Measurements from ENCODE around the gene GUCY1A1. TPM values are rescaled to one million over a fixed set of nuclear protein-coding genes. Genes with fewer than 3 reads are reported as not detected.
"Not testable (repeated sequence)": the region's sequence is repeated elsewhere in the genome, so short reads cannot be mapped to it uniquely, and the experiment has no call there.

Gene GUCY1A1
- total and polyA plus RNA-seq, 3 experiments from 2014 or later, result not detected

DNA sequence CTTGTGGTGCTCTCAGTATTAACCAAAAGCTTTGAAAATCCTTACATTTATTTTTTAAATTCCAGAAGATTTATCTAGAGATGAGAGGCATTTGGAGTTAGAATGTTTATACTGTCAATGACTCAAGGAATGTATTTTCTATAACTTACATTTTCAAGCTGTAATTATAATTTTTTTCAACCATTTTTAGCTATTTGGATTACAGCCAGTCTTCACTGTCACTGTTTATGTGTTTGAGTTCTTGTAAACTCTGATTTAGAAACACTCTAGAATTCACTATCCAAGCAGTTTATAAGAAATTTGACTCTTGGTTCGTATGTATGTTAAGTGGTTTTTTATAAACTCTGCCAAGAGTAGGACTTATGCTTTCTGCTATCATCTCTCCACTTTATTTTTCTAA, 36.7 kb upstream of the GUCY1A1 start:
- H3K9me3 ChIP-seq (ENCODE audit: low read length), result no peaks in the 10 kb centered on the region
- no peak for DNase-seq
- peaks cover 0 to 2% (median under 1%) of the 10 kb centered on the region in 5 donors for H3K9me3 Mint-ChIP-seq
- no peaks in the 10 kb centered on the region for H3K4me1 ChIP-seq (ENCODE audit: insufficient read depth, low read length)
- H3K27ac Mint-ChIP-seq, result no peak overlapping the region
- H3K36me3 Mint-ChIP-seq, result no peaks in the 10 kb centered on the region
- POLR2A ChIA-PET, result no interaction called here
- no peak overlapping the region for H3K4me3 Mint-ChIP-seq
- H3K4me1 Mint-ChIP-seq, result no peaks in the 10 kb centered on the region
- H3K27ac ChIP-seq (ENCODE audit: low read depth, low read length), result no peak overlapping the region
- H3K27me3 ChIP-seq (ENCODE audit: insufficient read depth, low read length, poor library complexity, severe bottlenecking), result no peaks in the 10 kb centered on the region
- CTCF ChIA-PET, result no interaction called here
- H3K36me3 ChIP-seq (ENCODE audit: insufficient read depth, low read length), result no peaks in the 10 kb centered on the region
- H3K27me3 Mint-ChIP-seq, result no peaks in the 10 kb centered on the region
- H3K4me3 ChIP-seq (ENCODE audit: low read length), result no peak overlapping the region

DNA sequence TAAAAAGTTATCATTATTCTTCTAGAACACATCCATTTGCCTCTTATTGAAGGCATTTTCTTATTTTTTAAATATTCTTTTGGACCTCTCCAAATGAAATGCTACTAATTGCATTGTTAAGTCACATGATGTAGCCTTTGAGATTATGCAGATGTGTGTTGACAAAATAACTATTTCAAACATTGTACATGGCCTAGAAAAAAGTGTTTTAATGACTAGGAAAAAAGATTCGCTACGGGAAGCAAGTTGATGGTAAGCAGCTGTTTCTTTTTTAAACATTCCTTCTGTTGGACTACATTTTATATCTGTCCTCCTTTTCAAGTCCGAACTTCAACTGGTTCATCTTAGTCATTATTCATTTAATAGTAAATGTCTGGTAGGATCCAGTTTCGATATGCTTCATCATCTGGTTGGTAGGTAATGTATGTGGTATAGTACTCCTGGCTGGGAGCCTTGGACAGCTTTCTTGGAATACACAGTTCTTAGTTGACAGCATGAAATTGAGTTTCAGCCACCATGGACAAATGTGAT, 34.3 kb upstream of the GUCY1A1 start:
- Mint-ChIP-seq H3K27me3 (no peaks in the 10 kb centered on the region), H3K4me1 (no peaks in the 10 kb centered on the region), H3K4me3 (no peak overlapping the region), H3K27ac (no peak overlapping the region), H3K36me3 (no peaks in the 10 kb centered on the region), H3K9me3 (peaks cover 0 to 3% (median 2%) of the 10 kb centered on the region in 5 donors)
- no peaks in the 10 kb centered on the region for H3K27me3 ChIP-seq (ENCODE audit: insufficient read depth, low read length, poor library complexity, severe bottlenecking)
- no peak for DNase-seq
- ChIA-PET POLR2A (no interaction called here), CTCF (no interaction called here)
- no peaks in the 10 kb centered on the region for H3K9me3 ChIP-seq (ENCODE audit: low read length)
- no peaks in the 10 kb centered on the region for H3K36me3 ChIP-seq (ENCODE audit: insufficient read depth, low read length)
- H3K27ac ChIP-seq (ENCODE audit: low read depth, low read length), result no peak overlapping the region
- H3K4me3 ChIP-seq (ENCODE audit: low read length), result no peak overlapping the region
- no peaks in the 10 kb centered on the region for H3K4me1 ChIP-seq (ENCODE audit: insufficient read depth, low read length)

DNA sequence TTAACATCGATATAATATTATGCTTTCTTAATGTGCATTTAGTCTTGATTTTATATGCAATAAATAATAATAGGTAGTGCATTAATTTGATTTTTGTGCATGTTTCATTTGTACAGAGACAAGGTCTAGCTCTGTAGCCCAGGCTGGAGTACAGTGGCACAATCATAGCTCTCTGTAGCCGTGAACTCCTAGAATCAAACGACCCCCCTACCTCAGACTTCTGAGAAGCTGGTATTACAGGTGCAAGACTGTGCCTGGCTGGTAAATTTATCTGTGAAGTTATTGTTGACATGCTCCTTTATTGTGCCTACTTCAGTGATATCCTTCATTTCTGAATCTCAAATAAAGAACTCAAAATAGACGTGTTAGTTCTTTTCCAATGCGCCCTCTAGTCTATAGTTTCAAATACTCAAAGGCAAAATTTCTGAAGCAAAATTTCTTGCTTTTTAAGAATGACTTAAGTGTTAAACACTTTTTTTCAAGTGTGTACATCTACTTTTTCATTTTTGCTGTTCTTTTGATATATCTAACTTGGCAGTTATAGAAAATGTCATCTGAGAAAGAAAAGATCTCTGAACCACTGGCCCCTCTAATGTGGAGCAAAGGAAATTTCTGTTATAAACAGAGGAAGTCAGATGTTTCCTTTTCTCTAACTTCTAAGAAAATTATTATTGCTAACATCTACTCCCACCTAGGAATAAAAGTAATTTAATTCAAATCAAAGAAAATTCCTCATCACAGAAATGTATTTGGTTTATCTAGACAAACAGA, 28.3 kb upstream of the GUCY1A1 start:
- Mint-ChIP-seq H3K4me3 (no peak overlapping the region), H3K4me1 (no peaks in the 10 kb centered on the region), H3K9me3 (peaks cover 0 to 3% (median 2%) of the 10 kb centered on the region in 5 donors), H3K36me3 (no peaks in the 10 kb centered on the region), H3K27ac (no peak overlapping the region), H3K27me3 (peaks cover 2 to 6% of the 10 kb centered on the region in 2 donors)
- Histone ChIP-seq H3K4me1 (ENCODE audit: insufficient read depth, low read length) (peaks cover 4% of the 10 kb centered on the region), H3K27ac (ENCODE audit: low read depth, low read length) (no peak overlapping the region), H3K4me3 (ENCODE audit: low read length) (no peak overlapping the region), H3K27me3 (ENCODE audit: insufficient read depth, low read length, poor library complexity, severe bottlenecking) (no peaks in the 10 kb centered on the region), H3K9me3 (ENCODE audit: low read length) (no peaks in the 10 kb centered on the region), H3K36me3 (ENCODE audit: insufficient read depth, low read length) (no peaks in the 10 kb centered on the region)
- ChIA-PET CTCF (no interaction called here), POLR2A (no interaction called here)
- DNase-seq, result no peak

DNA sequence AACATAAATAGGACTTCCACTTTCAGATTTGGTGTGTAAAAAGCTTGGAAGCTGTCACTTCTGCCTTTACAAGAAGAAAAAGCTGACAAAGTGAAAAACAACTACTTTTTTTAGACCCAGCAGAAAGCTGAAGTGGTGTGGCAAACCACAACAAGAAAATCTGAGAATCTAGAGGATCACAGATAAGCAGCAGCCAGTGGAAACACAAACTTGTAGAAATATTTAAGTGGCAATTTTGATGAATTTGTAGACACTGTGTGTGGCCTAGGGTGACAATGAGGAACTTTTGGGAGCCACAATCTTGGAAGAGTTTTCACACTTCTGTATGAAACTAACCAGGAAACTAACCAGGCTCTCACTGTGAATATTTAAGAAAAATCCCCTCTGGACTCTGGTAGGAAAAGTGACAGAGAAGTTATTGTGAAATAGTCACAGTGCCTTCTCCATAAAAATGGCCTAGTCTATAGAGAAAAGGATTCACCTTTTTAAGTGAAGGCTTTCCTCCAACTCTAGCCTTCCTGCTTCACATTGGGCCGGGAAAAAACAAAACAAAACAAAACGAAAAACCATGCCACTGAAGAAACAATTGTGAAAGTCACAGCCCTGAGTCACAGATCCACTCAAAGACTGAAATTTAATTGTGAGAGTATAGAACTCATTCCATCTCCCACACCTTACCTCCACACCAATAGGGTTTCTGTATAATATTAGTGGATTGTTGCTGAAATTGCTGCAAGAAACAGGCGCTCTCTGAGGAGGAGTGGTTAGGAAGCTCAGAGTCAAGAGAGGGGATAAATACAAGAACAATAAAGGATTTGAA, 26.7 kb upstream of the GUCY1A1 start:
- Histone ChIP-seq H3K27me3 (ENCODE audit: insufficient read depth, low read length, poor library complexity, severe bottlenecking) (no peaks in the 10 kb centered on the region), H3K36me3 (ENCODE audit: insufficient read depth, low read length) (no peaks in the 10 kb centered on the region), H3K9me3 (ENCODE audit: low read length) (no peaks in the 10 kb centered on the region), H3K4me3 (ENCODE audit: low read length) (no peak overlapping the region), H3K27ac (ENCODE audit: low read depth, low read length) (no peak overlapping the region), H3K4me1 (ENCODE audit: insufficient read depth, low read length) (peaks cover 4% of the 10 kb centered on the region)
- POLR2A ChIA-PET, result no interaction called here
- Mint-ChIP-seq H3K4me1 (no peaks in the 10 kb centered on the region), H3K27ac (no peak overlapping the region), H3K36me3 (no peaks in the 10 kb centered on the region), H3K4me3 (no peak overlapping the region), H3K27me3 (peaks cover 2 to 6% of the 10 kb centered on the region in 2 donors), H3K9me3 (peaks cover 0 to 7% (median 2%) of the 10 kb centered on the region in 5 donors)
- DNase-seq, result no peak
- CTCF ChIA-PET, result no interaction called here

DNA sequence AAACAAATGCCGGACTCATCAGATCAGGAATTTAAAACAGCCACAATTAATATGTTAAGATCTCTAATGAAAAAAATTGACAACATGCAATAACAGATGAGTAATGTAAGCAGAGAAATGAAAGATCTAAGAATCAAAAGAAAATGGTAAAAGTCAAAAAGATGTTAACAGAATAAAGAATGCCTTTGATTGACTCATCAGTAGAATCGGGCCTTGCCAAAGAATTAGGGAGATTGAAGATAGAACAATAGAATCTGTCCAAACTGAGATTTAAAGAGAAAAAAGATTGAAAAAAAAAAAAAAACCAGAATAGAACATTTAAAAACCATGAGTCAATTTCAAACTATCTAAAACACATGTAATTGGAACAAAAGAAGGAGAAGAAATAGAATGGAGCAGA, 25.9 kb upstream of the GUCY1A1 start:
- Histone ChIP-seq H3K4me3 (ENCODE audit: low read length) (no peak overlapping the region), H3K4me1 (ENCODE audit: insufficient read depth, low read length) (peaks cover 4% of the 10 kb centered on the region), H3K27me3 (ENCODE audit: insufficient read depth, low read length, poor library complexity, severe bottlenecking) (no peaks in the 10 kb centered on the region), H3K27ac (ENCODE audit: low read depth, low read length) (no peak overlapping the region), H3K36me3 (ENCODE audit: insufficient read depth, low read length) (no peaks in the 10 kb centered on the region), H3K9me3 (ENCODE audit: low read length) (no peaks in the 10 kb centered on the region)
- H3K4me3 Mint-ChIP-seq, result no peak overlapping the region
- peaks cover 0 to 7% (median 0%) of the 10 kb centered on the region in 5 donors for H3K9me3 Mint-ChIP-seq
- ChIA-PET POLR2A (no interaction called here), CTCF (no interaction called here)
- no peaks in the 10 kb centered on the region for H3K4me1 Mint-ChIP-seq
- no peak overlapping the region for H3K27ac Mint-ChIP-seq
- H3K27me3 Mint-ChIP-seq, result peaks cover 2 to 6% of the 10 kb centered on the region in 2 donors
- H3K36me3 Mint-ChIP-seq, result no peaks in the 10 kb centered on the region
- DNase-seq, result no peak

DNA sequence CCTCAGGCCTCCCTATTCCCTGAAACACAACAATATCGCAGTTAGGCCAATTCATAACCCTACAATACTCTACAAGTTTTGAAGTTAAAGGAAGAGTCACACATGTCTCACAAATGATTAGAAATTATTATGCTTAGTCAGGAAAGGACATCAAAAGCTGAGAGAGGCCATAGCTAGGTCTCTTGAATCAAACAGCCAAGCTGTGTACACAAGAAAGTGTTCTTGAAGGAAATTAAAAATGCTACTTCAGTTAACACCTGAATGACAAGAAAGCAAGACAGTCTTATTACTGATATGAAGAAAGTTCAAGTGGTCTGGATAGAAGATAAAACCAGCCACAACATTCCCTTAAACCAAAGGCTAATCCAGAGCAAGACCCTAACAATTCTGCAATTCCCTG, 23.6 kb upstream of the GUCY1A1 start:
- Histone ChIP-seq H3K36me3 (ENCODE audit: insufficient read depth, low read length) (no peaks in the 10 kb centered on the region), H3K4me1 (ENCODE audit: insufficient read depth, low read length) (peaks cover 4% of the 10 kb centered on the region), H3K27ac (ENCODE audit: low read depth, low read length) (no peak overlapping the region), H3K4me3 (ENCODE audit: low read length) (no peak overlapping the region), H3K27me3 (ENCODE audit: insufficient read depth, low read length, poor library complexity, severe bottlenecking) (no peaks in the 10 kb centered on the region), H3K9me3 (ENCODE audit: low read length) (no peaks in the 10 kb centered on the region)
- Mint-ChIP-seq H3K4me3 (no peak overlapping the region), H3K27ac (no peak overlapping the region), H3K9me3 (peaks cover 0 to 4% (median 0%) of the 10 kb centered on the region in 5 donors), H3K27me3 (peaks cover 2 to 6% of the 10 kb centered on the region in 2 donors), H3K4me1 (no peaks in the 10 kb centered on the region), H3K36me3 (no peaks in the 10 kb centered on the region)
- ChIA-PET POLR2A (no interaction called here), CTCF (no interaction called here)
- no peak for DNase-seq

DNA sequence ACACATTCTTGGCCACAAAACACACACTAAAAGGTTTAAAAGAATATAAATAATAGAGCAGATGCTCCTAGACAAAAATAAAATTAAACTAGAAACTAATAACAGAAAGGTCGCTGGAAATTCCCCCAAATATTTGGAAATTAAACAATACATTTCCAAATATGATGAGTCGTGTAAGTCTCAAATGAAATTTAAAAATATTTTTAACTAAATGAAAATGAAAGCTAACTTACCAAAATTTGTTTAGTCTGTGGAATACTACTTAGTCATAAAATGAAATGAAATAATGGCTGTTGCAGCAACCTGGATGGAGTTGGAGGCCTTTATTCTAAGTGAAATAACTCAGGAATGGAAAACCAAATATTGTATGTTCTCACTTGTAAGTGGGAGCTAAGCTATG, 20.6 kb upstream of the GUCY1A1 start:
- no peaks in the 10 kb centered on the region for H3K36me3 Mint-ChIP-seq

DNA sequence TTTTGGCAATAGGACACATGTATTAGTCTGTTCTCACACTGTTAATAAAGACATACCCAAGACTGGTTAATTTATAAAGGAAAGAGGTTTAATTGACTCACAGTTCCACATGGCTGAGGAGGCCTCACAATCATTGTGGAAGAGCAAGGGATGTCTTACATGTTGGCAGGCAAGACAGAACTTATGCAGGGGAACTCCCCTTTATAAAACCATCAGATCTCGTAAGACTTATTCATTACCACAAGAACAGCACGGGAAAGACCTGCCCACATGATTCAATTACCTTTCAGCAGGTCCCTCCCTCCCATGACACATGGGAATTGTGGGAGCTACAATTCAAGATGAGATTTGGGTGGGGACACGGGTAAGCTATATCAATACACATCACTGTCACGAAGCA, 15.9 kb upstream of the GUCY1A1 start:
- H3K27me3 Mint-ChIP-seq; H3K4me1 ChIP-seq (ENCODE audit: insufficient read depth, low read length); H3K9me3 Mint-ChIP-seq; H3K27ac Mint-ChIP-seq; H3K4me3 Mint-ChIP-seq; H3K36me3 ChIP-seq (ENCODE audit: insufficient read depth, low read length); H3K4me1 Mint-ChIP-seq; H3K36me3 Mint-ChIP-seq; POLR2A ChIA-PET; H3K9me3 ChIP-seq (ENCODE audit: low read length); CTCF ChIA-PET; H3K27ac ChIP-seq (ENCODE audit: low read depth, low read length); DNase-seq; H3K4me3 ChIP-seq (ENCODE audit: low read length); H3K27me3 ChIP-seq (ENCODE audit: insufficient read depth, low read length, poor library complexity, severe bottlenecking): not testable (repeated sequence)

More for the DNA sequence above, 20.6 kb upstream of the GUCY1A1 start:
- Mint-ChIP-seq H3K27me3 (peaks cover 0 to 1% of the 10 kb centered on the region in 2 donors), H3K27ac (no peak overlapping the region), H3K4me3 (no peak overlapping the region), H3K9me3 (peaks cover 0 to 4% (median 1%) of the 10 kb centered on the region in 5 donors), H3K4me1 (no peaks in the 10 kb centered on the region)
- ChIA-PET CTCF (no interaction called here), POLR2A (no interaction called here)
- Histone ChIP-seq H3K27ac (ENCODE audit: low read depth, low read length) (no peak overlapping the region), H3K4me3 (ENCODE audit: low read length) (no peak overlapping the region), H3K9me3 (ENCODE audit: low read length) (no peaks in the 10 kb centered on the region), H3K4me1 (ENCODE audit: insufficient read depth, low read length) (no peaks in the 10 kb centered on the region), H3K27me3 (ENCODE audit: insufficient read depth, low read length, poor library complexity, severe bottlenecking) (no peaks in the 10 kb centered on the region), H3K36me3 (ENCODE audit: insufficient read depth, low read length) (no peaks in the 10 kb centered on the region)
- no peak for DNase-seq
